Measurements from ENCODE around the gene IGSF23.

The IGSF23 gene

DNA sequence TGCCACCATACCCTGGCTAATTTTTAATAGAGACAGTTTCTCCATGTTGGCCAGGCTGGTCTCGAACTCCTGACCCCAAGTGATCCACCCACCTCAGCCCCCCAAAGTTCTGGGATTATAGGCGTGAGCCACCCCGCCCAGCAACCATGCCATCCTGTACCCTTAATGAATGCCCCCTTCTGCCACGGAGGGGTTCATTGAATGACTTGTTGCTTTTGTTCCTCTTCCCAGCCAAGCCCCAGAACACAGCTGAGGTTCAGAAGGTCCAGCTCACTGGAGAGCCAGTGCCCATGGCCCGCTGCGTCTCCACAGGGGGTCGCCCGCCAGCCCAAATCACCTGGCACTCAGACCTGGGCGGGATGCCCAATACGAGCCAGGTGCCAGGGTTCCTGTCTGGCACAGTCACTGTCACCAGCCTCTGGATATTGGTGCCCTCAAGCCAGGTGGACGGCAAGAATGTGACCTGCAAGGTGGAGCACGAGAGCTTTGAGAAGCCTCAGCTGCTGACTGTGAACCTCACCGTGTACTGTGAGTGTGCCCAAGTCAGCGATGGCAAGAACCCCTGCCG lies 36.3 kb downstream of the IGSF23 start:
- no peak overlapping the region for H3K4me3 ChIP-seq (ENCODE audit: low read depth, low read length)

GRCh38 chr19:44653343-44653742 lies 40.0 kb downstream of the IGSF23 start:
- H3K4me3 ChIP-seq (ENCODE audit: low read depth, low read length) = no peak overlapping the region
- H3K27me3 ChIP-seq (ENCODE audit: insufficient read depth, low read length) = no peaks in the 10 kb centered on the region
- peaks cover 3% of the 10 kb centered on the region; the same call in 1 of the 2 replicates for H3K36me3 ChIP-seq (ENCODE audit: insufficient read depth, low read length)
- H2AFZ ChIP-seq (ENCODE audit: low read length, unreplicated experiment) = no peak overlapping the region
- H3K4me1 ChIP-seq (ENCODE audit: control insufficient read depth, insufficient read depth, low read length, unreplicated experiment) = peaks cover 8% of the 10 kb centered on the region
- peaks cover 5% of the 10 kb centered on the region for H3K79me2 ChIP-seq (ENCODE audit: control insufficient read depth, insufficient read depth, low read length, unreplicated experiment)
- H3K27ac ChIP-seq (ENCODE audit: low read depth, low read length) = no peak overlapping the region

More for the DNA sequence above, 36.3 kb downstream of the IGSF23 start:
- Histone ChIP-seq H3K27me3 (ENCODE audit: insufficient read depth, low read length) (no peaks in the 10 kb centered on the region), H3K27ac (ENCODE audit: low read depth, low read length) (no peak overlapping the region), H3K36me3 (ENCODE audit: insufficient read depth, low read length) (peaks cover 3% of the 10 kb centered on the region; the same call in 1 of the 2 replicates), H3K79me2 (ENCODE audit: control insufficient read depth, insufficient read depth, low read length, unreplicated experiment) (peaks cover 29% of the 10 kb centered on the region), H2AFZ (ENCODE audit: low read length, unreplicated experiment) (no peak overlapping the region), H3K4me1 (ENCODE audit: control insufficient read depth, insufficient read depth, low read length, unreplicated experiment) (peaks cover 19% of the 10 kb centered on the region)

GRCh38 chr19:44653977-44654774 lies 40.8 kb downstream of the IGSF23 start:
- peaks cover 5% of the 10 kb centered on the region for H3K79me2 ChIP-seq (ENCODE audit: control insufficient read depth, insufficient read depth, low read length, unreplicated experiment)
- H3K27me3 ChIP-seq (ENCODE audit: insufficient read depth, low read length) = no peaks in the 10 kb centered on the region
- H3K27ac ChIP-seq (ENCODE audit: low read depth, low read length) = no peak overlapping the region
- H3K4me1 ChIP-seq (ENCODE audit: control insufficient read depth, insufficient read depth, low read length, unreplicated experiment) = peaks cover under 1% of the 10 kb centered on the region
- peaks cover 9% of the 10 kb centered on the region; the same call in 1 of the 2 replicates for H3K36me3 ChIP-seq (ENCODE audit: insufficient read depth, low read length)
- H2AFZ ChIP-seq (ENCODE audit: low read length, unreplicated experiment) = no peak overlapping the region
- no peak overlapping the region for H3K4me3 ChIP-seq (ENCODE audit: low read depth, low read length)

DNA sequence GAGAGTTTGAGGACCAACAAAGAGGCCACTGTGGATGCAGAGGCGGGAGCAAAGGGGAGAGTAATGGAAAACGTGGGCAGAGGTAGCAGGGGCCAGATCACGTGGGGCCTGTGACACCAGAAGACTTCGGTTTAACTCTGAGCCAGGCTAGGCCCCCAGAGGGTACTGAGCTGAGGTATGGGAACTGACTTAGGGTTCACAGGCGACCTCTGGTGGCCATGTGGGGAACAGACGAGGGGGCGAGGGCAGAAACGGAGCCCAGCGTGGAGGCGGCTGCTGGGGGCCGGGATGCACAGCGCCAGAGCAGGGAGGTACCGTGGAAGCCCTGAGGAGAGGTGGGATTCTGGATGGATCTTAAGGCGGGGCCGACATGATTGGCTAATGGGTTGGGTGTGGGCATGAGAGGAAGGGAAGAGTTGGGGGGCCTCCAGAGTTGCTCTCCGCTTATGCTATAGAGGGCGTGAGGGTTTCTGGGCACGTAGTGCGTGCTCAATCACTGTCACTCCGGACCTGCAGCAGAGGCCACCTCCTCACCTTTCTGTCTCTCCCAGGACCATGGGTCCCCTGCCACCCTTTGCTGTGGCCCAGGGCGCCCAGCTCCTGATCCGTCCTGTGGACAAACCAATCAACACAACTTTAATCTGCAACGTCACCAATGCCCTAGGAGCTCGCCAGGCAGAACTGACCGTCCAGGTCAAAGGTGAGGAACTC lies 44.0 kb downstream of the IGSF23 start:
- no peak overlapping the region for H2AFZ ChIP-seq (ENCODE audit: low read length, unreplicated experiment)
- no peaks in the 10 kb centered on the region for H3K79me2 ChIP-seq (ENCODE audit: control insufficient read depth, insufficient read depth, low read length, unreplicated experiment)
- no peaks in the 10 kb centered on the region for H3K27me3 ChIP-seq (ENCODE audit: insufficient read depth, low read length)
- no peak overlapping the region for H3K4me3 ChIP-seq (ENCODE audit: low read depth, low read length)
- peaks cover 18% of the 10 kb centered on the region; the same call in 1 of the 2 replicates for H3K36me3 ChIP-seq (ENCODE audit: insufficient read depth, low read length)
- H3K27ac ChIP-seq (ENCODE audit: low read depth, low read length) = no peak overlapping the region
- no peaks in the 10 kb centered on the region for H3K4me1 ChIP-seq (ENCODE audit: control insufficient read depth, insufficient read depth, low read length, unreplicated experiment)

- Histone ChIP-seq H3K4me3 (ENCODE audit: low read depth, low read length) (no peak overlapping the region), H3K79me2 (ENCODE audit: control insufficient read depth, insufficient read depth, low read length, unreplicated experiment) (no peaks in the 10 kb centered on the region), H2AFZ (ENCODE audit: low read length, unreplicated experiment) (no peak overlapping the region), H3K36me3 (ENCODE audit: insufficient read depth, low read length) (peaks cover 18% of the 10 kb centered on the region; the same call in 1 of the 2 replicates), H3K27ac (ENCODE audit: low read depth, low read length) (no peak overlapping the region), H3K27me3 (ENCODE audit: insufficient read depth, low read length) (no peaks in the 10 kb centered on the region), H3K4me1 (ENCODE audit: control insufficient read depth, insufficient read depth, low read length, unreplicated experiment) (no peaks in the 10 kb centered on the region)
These were observed 44.8 kb downstream of the IGSF23 start for GRCh38 chr19:44658069-44658733.

DNA sequence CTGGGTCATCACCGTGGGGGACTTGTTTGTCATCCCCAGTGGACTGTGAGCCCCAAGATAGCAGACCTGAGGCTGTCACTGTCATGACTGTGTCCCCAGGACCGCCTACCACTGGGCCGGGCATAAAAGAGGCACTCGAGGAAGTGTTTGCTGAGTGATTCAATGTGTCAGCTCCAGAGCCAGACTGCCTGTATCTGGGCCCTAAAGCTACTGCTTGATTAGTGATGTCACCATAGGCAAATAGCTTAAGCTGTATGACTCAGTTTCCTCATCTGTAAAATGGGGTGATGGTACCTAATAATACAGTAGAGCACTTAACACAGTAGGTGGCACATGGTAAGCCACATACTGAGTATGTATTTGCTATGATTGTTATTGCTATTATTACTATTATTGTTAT lies 46.7 kb downstream of the IGSF23 start:
- no peaks in the 10 kb centered on the region for H3K27me3 ChIP-seq (ENCODE audit: insufficient read depth, low read length)
- H3K79me2 ChIP-seq (ENCODE audit: control insufficient read depth, insufficient read depth, low read length, unreplicated experiment) = no peaks in the 10 kb centered on the region

DNA sequence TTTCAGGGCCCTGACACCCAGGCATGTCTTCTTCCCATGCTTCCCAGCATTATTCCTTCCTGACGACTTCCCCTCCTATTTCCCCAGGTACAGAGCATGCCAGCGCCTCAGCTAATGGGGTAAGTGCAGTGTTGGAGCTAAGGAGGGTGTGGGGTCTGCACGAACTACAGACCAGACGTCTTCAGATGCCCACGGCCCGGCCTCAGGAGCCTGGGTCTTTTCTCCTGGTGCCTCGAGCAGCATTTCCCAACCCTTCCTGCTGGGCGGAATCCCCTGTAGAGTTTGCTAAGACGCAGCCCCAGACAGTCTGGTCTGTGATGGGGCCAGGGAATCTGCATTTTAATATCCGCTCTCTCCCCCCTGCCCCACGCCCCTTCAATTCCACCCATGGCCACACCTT lies 47.8 kb downstream of the IGSF23 start:
- no peak overlapping the region for H3K27ac ChIP-seq (ENCODE audit: low read depth, low read length)
- H3K4me3 ChIP-seq (ENCODE audit: low read depth, low read length) = no peak overlapping the region
- H3K79me2 ChIP-seq (ENCODE audit: control insufficient read depth, insufficient read depth, low read length, unreplicated experiment) = no peaks in the 10 kb centered on the region
- H3K27me3 ChIP-seq (ENCODE audit: insufficient read depth, low read length) = no peaks in the 10 kb centered on the region
- peaks cover 18% of the 10 kb centered on the region; the same call in 1 of the 2 replicates for H3K36me3 ChIP-seq (ENCODE audit: insufficient read depth, low read length)
- H3K4me1 ChIP-seq (ENCODE audit: control insufficient read depth, insufficient read depth, low read length, unreplicated experiment) = no peaks in the 10 kb centered on the region
- no peak overlapping the region for H2AFZ ChIP-seq (ENCODE audit: low read length, unreplicated experiment)

More for the DNA sequence above, 46.7 kb downstream of the IGSF23 start:
- no peaks in the 10 kb centered on the region for H3K4me1 ChIP-seq (ENCODE audit: control insufficient read depth, insufficient read depth, low read length, unreplicated experiment)
- no peak overlapping the region for H3K27ac ChIP-seq (ENCODE audit: low read depth, low read length)
- H2AFZ ChIP-seq (ENCODE audit: low read length, unreplicated experiment) = no peak overlapping the region
- H3K36me3 ChIP-seq (ENCODE audit: insufficient read depth, low read length) = peaks cover 18% of the 10 kb centered on the region; the same call in 1 of the 2 replicates
- H3K4me3 ChIP-seq (ENCODE audit: low read depth, low read length) = no peak overlapping the region

- Histone ChIP-seq H3K27me3 (ENCODE audit: insufficient read depth, low read length) (no peaks in the 10 kb centered on the region), H3K79me2 (ENCODE audit: control insufficient read depth, insufficient read depth, low read length, unreplicated experiment) (no peaks in the 10 kb centered on the region), H3K4me1 (ENCODE audit: control insufficient read depth, insufficient read depth, low read length, unreplicated experiment) (no peaks in the 10 kb centered on the region), H3K27ac (ENCODE audit: low read depth, low read length) (no peak overlapping the region), H3K4me3 (ENCODE audit: low read depth, low read length) (no peak overlapping the region), H3K36me3 (ENCODE audit: insufficient read depth, low read length) (peaks cover 18% of the 10 kb centered on the region; the same call in 1 of the 2 replicates), H2AFZ (ENCODE audit: low read length, unreplicated experiment) (no peak overlapping the region)
These were observed 48.5 kb downstream of the IGSF23 start for GRCh38 chr19:44661904-44662303.

GRCh38 chr19:44662691-44663385 lies 49.5 kb downstream of the IGSF23 start:
- Histone ChIP-seq H2AFZ (ENCODE audit: low read length, unreplicated experiment) (no peak overlapping the region), H3K4me1 (ENCODE audit: control insufficient read depth, insufficient read depth, low read length, unreplicated experiment) (no peaks in the 10 kb centered on the region), H3K79me2 (ENCODE audit: control insufficient read depth, insufficient read depth, low read length, unreplicated experiment) (no peaks in the 10 kb centered on the region), H3K27ac (ENCODE audit: low read depth, low read length) (no peak overlapping the region), H3K36me3 (ENCODE audit: insufficient read depth, low read length) (peaks cover 18% of the 10 kb centered on the region; the same call in 1 of the 2 replicates), H3K27me3 (ENCODE audit: insufficient read depth, low read length) (no peaks in the 10 kb centered on the region), H3K4me3 (ENCODE audit: low read depth, low read length) (no peak overlapping the region)

DNA sequence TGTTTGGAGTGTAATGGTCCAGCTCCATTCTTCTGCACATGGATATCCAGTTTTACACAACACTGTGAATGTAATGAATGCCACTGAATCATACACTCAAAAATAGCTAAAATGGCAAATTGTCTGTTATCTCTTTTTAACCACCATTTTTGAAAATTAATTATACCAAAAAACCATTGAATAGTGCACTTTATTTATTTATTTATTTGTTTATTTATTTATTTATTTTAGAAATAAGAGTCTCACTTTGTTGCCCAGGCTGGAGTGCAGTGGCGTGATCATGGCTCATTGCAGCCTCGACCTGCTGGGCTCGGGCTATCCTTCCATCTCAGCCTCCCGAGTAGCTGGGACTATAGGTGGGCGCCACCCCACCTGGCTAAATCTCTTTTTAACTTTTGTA lies 50.6 kb downstream of the IGSF23 start:
- no peak overlapping the region for H3K27ac ChIP-seq (ENCODE audit: low read depth, low read length)
- no peaks in the 10 kb centered on the region for H3K79me2 ChIP-seq (ENCODE audit: control insufficient read depth, insufficient read depth, low read length, unreplicated experiment)
- no peak overlapping the region for H3K4me3 ChIP-seq (ENCODE audit: low read depth, low read length)
- no peak overlapping the region for H2AFZ ChIP-seq (ENCODE audit: low read length, unreplicated experiment)
- no peaks in the 10 kb centered on the region for H3K4me1 ChIP-seq (ENCODE audit: control insufficient read depth, insufficient read depth, low read length, unreplicated experiment)
- peaks cover 8% of the 10 kb centered on the region; the same call in 1 of the 2 replicates for H3K36me3 ChIP-seq (ENCODE audit: insufficient read depth, low read length)
- no peaks in the 10 kb centered on the region for H3K27me3 ChIP-seq (ENCODE audit: insufficient read depth, low read length)
